ENCODE results near the gene RAPGEF4. TPM values are rescaled to one million over a fixed set of nuclear protein-coding genes. Genes with fewer than 3 reads are reported as not detected.

RAPGEF4 gene
- total and polyA plus RNA-seq, 2 of the 8 experiments (the other 6 are each of a cell fraction or from before 2014, with no cell fraction given) = 1.2 to 2.6 TPM

- Histone ChIP-seq H3K27ac (ENCODE audit: low read depth, low read length) (no peak overlapping the region), H2BK12ac (ENCODE audit: low read depth, low read length) (no peak overlapping the region), H2BK20ac (ENCODE audit: low read length) (no peak overlapping the region), H4K8ac (ENCODE audit: extremely low read depth, insufficient read depth, low read length) (no peak overlapping the region), H3K79me1 (ENCODE audit: low read depth, low read length) (no peaks in the 10 kb centered on the region), H3K56ac (replicated peaks; ENCODE audit: insufficient read length, low read depth, low read length) (no peak overlapping the region), H3K23ac (ENCODE audit: insufficient read length) (no peak overlapping the region), H3K27me3 (replicated peaks in 1 of 4; ENCODE audit: control insufficient read depth in 3 of 4, extremely low read depth in 1 of 4, insufficient read depth in 3 of 4, low read length in 3 of 4) (no peaks in the 10 kb centered on the region), H3K14ac (ENCODE audit: insufficient read length) (no peak overlapping the region), H3K4me2 (ENCODE audit: insufficient read depth in 1 of 2, low read depth in 2 of 2, low read length in 2 of 2) (no peak overlapping the region), H3K79me2 (ENCODE audit: control insufficient read depth in 1 of 2, insufficient read depth in 2 of 2, low read length in 2 of 2) (no peaks in the 10 kb centered on the region), H2BK15ac (ENCODE audit: low read length) (no peak overlapping the region), H4K20me1 (replicated peaks in 1 of 2; ENCODE audit: control insufficient read depth in 1 of 2, insufficient read depth in 2 of 2, low read length in 2 of 2) (no peaks in the 10 kb centered on the region), H2AK5ac (ENCODE audit: low read depth, low read length) (no peak overlapping the region), H3K4me3 (ENCODE audit: extremely low read depth in 1 of 4, insufficient read depth in 2 of 4, low read depth in 3 of 4, low read length in 4 of 4) (no peak overlapping the region), H3K9ac (replicated peaks in 1 of 4; ENCODE audit: extremely low read depth in 1 of 4, low read depth in 3 of 4, low read length in 3 of 4) (no peak overlapping the region), H4K91ac (replicated peaks; ENCODE audit: insufficient read length, low read length) (no peak overlapping the region), H3K4ac (replicated peaks; ENCODE audit: insufficient read length, low read depth, low read length) (no peak overlapping the region), H3K23me2 (ENCODE audit: low read depth, low read length) (no peaks in the 10 kb centered on the region), H2BK120ac (replicated peaks; ENCODE audit: low read depth, low read length) (no peak overlapping the region), H2AFZ (ENCODE audit: low read length) (no peak overlapping the region), H2BK5ac (ENCODE audit: low read depth, low read length) (no peak overlapping the region), H3K18ac (ENCODE audit: extremely low read depth, low read length) (no peak overlapping the region), H3K9me3 (ENCODE audit: insufficient read depth in 2 of 2, low read depth in 1 of 2, low read length in 1 of 2) (no peaks in the 10 kb centered on the region), H3K36me3 (ENCODE audit: control insufficient read depth in 2 of 4, insufficient read depth in 4 of 4, low read length in 3 of 4) (no peaks in the 10 kb centered on the region), H3K4me1 (replicated peaks in 1 of 4; ENCODE audit: control insufficient read depth in 3 of 4, insufficient read depth in 4 of 4, low read length in 3 of 4) (peaks cover 0 to 4% (median 0%) of the 10 kb centered on the region in 4 experiments; a peak in 2 of 7 replicates), H4K5ac (ENCODE audit: insufficient read length, low read depth, low read length) (no peak overlapping the region)
- DNase-seq (ENCODE audit: low read depth in 1 of 2, low spot score in 2 of 2) (no peak), FAIRE-seq (no peak)
- CTCF ChIA-PET (ENCODE audit: partially characterized antibody) = interaction anchor here (1.8 to 5.9 kb wide), 3 partner anchors 10 to 116 kb away, joined by 7 to 51 read pairs (median 23); no protein-coding TSS in a partner anchor
- WGBS, 2 experiments (ENCODE audit: extremely low coverage in 1 of 2, insufficient coverage in 1 of 2, insufficient read length in 1 of 2, insufficient replicate concordance in 2 of 2, low coverage in 1 of 2, low lambda C conversion rate in 2 of 2, missing lambda C conversion rate in 1 of 2) = 100% methylated on average over 2 of the region's 2 CpGs; no CpG with 5 or more reads in 1 of the 2 experiments
- POLR2A ChIA-PET (ENCODE audit: partially characterized antibody) = no interaction called here
- TF ChIP-seq ASH2L (IDR thresholded peaks at IDR 0.05; ENCODE audit: low read length) (no peak), RNF2 (IDR thresholded peaks at IDR 0.05; ENCODE audit: borderline replicate concordance, low read depth, low read length, missing control alignments, poor library complexity, severe bottlenecking) (no peak), NANOG (IDR thresholded peaks at IDR 0.05; ENCODE audit: insufficient read depth, low read depth, low read length, poor library complexity, severe bottlenecking) (no peak), GTF2F1 (IDR thresholded peaks at IDR 0.05; ENCODE audit: borderline replicate concordance, low read depth, low read length) (no peak), TAF7 (optimal IDR thresholded peaks at IDR 0.05; ENCODE audit: borderline replicate concordance, low read depth, low read length) (no peak), BCL11A (IDR thresholded peaks at IDR 0.05; ENCODE audit: low read depth in 2 of 2, low read length in 2 of 2) (no peak), CHD1 (IDR thresholded peaks at IDR 0.05; ENCODE audit: low read depth, low read length) (no peak), EGR1 (IDR thresholded peaks at IDR 0.05; ENCODE audit: borderline replicate concordance, low read depth, low read length) (no peak)
Observed at GRCh38 chr2:172922306-172922705, 186.7 kb downstream of the RAPGEF4 start.

All from H1 (cell line).